Keratinocyte (primary cell): ENCODE results near the gene PPM1D.

Experiments
- CTCF ChIP-seq, 3 experiments: IDR thresholded peaks in 1 of 3; conservative IDR thresholded peaks in 1 of 3; optimal IDR thresholded peaks in 1 of 3; 2 replicates in 2 of 3; 3 replicates in 1 of 3; pipeline versions ENCODE3 to v1.5.1; 2011; ENCODE audit warnings: low read length in 3 of 3, mild to moderate bottlenecking in 3 of 3, moderate library complexity in 2 of 3, control low read depth in 1 of 3, inconsistent platforms in 1 of 3; ENCODE audit not compliant: insufficient read depth in 2 of 3; ENCODE audit errors: extremely low read depth in 1 of 3
- EZH2 ChIP-seq: IDR thresholded peaks from one replicate; pipeline ENCODE4 v1.6.1; 2012; ENCODE audit warnings: inconsistent platforms, mild to moderate bottlenecking, low read length, moderate library complexity

DNA sequence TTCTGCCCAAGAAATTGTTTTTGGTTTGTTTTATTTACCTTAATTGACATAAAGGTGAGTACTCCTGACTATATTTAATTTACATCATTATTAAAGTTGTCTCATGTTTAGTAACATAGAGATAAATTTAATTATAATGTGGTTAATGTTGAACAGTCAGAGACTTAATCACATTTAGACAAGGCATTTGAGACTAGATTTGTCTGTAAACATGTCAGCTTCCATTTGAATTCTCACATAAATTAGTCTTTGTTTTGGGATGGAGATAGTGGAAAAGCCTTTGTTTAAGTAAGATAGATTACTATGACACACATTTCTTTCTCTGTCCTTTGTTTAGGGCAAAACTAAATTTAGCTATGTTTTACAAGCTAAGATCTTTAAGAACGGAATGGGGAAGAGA, 59.2 kb downstream of the PPM1D start:
- TF ChIP-seq CTCF (optimal IDR thresholded peaks at IDR 0.05 in 1 of 3, IDR thresholded peaks at IDR 0.05 in 1 of 3, conservative IDR thresholded peaks at IDR 0.05 in 1 of 3; ENCODE audit: extremely low read depth in 1 of 3, insufficient read depth in 2 of 3, low read length in 3 of 3): no peak
- no peak for TF ChIP-seq EZH2
